HuH-7 (cell line): ENCODE measurements around the gene FGF2.
"Not testable (repeated sequence)": the region's sequence is repeated elsewhere in the genome, so short reads cannot be mapped to it uniquely, and the experiment has no call there.

Source experiments
- DNase-seq: peaks from one replicate; pipeline ENCODE4 v3.0.0; 2011; ENCODE audit warnings: low spot score

Gene FGF2

DNA sequence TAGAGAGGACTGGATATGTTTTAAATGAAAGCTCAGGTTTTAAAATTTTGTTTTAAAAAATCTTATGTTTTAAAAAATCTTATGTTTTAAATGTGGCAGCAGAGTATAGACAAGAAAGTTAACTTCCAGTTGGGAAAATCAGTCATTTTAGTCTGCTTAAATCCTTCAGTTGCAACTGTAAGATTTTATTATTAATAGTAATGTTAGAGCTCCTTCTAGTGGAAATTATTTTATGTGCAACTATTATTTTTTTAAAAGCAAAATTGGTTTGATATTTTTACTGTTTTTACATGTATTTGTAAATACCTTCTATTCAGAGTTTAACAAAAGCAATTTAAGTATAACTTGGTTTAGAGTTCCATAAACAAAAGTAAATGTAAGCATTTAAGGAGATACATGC, 104.2 kb downstream of the FGF2 start:
- DNase-seq, result no peak

DNA sequence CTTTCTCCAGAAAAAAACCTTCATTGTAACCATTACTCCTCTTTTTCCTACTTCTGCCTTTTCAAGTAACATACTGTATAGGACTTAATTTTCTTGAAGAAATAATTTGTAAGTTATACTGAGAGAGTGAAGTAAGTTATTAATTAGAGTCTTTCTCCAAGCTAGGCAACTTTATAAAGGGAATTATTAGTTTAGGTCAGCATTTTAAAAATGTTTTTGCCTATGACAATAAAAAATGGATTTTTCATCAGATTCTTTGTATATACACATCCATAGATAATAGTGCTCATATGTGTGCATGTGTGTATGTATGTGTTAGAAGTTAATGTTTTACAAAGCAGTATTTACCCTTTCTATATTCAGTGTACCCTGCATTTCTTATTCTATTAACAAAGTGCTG, 106.1 kb downstream of the FGF2 start:
- DNase-seq, result no peak

DNA sequence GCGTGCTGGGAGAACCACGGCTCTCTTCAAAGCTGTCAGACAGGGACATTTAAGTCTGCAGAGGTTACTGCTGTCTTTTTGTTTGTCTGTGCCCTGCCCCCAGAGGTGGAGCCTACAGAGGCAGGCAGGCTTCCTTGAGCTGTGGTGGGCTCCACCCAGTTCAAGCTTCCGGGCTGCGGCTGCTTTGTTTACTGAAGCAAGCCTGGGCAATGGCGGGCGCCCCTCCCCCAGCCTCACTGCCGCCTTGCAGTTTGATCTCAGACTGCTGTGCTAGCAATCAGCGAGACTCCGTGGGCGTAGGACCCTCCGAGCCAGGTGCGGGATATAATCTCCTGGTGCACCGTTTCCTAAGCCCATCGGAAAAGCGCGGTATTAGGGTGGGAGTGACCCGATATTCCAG, 118.5 kb downstream of the FGF2 start:
- DNase-seq, result not testable (repeated sequence)

DNA sequence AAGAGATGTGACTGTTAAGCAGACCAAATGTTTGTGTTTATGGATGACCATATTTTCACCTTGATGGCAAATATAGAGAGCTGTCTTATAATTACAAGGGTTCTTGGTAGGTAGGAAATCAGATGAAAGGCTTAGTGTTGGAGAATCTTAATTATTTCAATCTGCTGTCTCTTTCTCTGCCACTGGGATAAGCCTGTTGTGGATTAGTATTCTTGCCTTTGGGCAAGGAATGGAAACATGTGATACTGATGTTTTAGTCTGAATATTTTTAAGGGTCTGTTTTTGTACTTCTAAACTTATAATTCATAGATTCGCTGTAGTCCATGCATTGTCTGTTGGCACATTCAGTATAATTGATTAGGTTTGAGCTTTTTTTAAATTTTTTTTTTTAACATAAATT, 119.5 kb downstream of the FGF2 start:
- no peak for DNase-seq
